Mesenteric fat pad (tissue), 1 donor: Measurements from ENCODE around the gene TERT. TPM values are rescaled to one million over a fixed set of nuclear protein-coding genes. Genes with fewer than 3 reads are reported as not detected.
"Not testable (repeated sequence)": the region's sequence is repeated elsewhere in the genome, so short reads cannot be mapped to it uniquely, and the experiment has no call there.

ENCODE experiments used
- DNase-seq: peaks from one replicate; pipeline ENCODE4 v3.0.0-alpha.2; 2020; ENCODE audit warnings: low spot score
- total RNA-seq: library from RNA; stranded (reverse); fragmentation: NEBNext Ultra II Directional; extraction: Animal tissue kit (Norgen Biotek cat#: 25700); gene quantifications from one replicate; pipeline ENCODE4 v1.2.1, GENCODE V29; 2021
- donor health status: DM: yes; HTN: yes; CAD: no.

TERT gene
- total RNA-seq, 1 donor from 2014 or later: not detected

- no peak for DNase-seq
Measured at GRCh38 chr5:1243487-1244130, 51.3 kb downstream of the TERT start.

GRCh38 chr5:1242733-1243486 is 52.0 kb downstream of the TERT start:
- DNase-seq: no peak

- no peak for DNase-seq
Measured at GRCh38 chr5:1241509-1242080, 53.3 kb downstream of the TERT start.

GRCh38 chr5:1240496-1241260 is 54.2 kb downstream of the TERT start:
- no peak for DNase-seq

- no peak for DNase-seq
Measured at GRCh38 chr5:1239505-1240251, 55.2 kb downstream of the TERT start.

- no peak for DNase-seq
Measured at GRCh38 chr5:1235838-1236237, 59.0 kb downstream of the TERT start.

- no peak for DNase-seq
Measured at GRCh38 chr5:1235379-1235778, 59.5 kb downstream of the TERT start.

GRCh38 chr5:1232780-1233179 is 62.1 kb downstream of the TERT start:
- no peak for DNase-seq

- DNase-seq: no peak
Measured at GRCh38 chr5:1231354-1231905, 63.4 kb downstream of the TERT start.

- no peak for DNase-seq
Measured at GRCh38 chr5:1230551-1230950, 64.3 kb downstream of the TERT start.

- no peak for DNase-seq
Measured at GRCh38 chr5:1229822-1230221, 65.0 kb downstream of the TERT start.

- not testable (repeated sequence) for DNase-seq
Measured at GRCh38 chr5:1229023-1229422, 65.8 kb downstream of the TERT start.

- DNase-seq: no peak
Measured at GRCh38 chr5:1228120-1228519, 66.7 kb downstream of the TERT start.

GRCh38 chr5:1227667-1228066 is 67.2 kb downstream of the TERT start:
- no peak for DNase-seq

- DNase-seq: no peak
Measured at GRCh38 chr5:1226839-1227581, 67.9 kb downstream of the TERT start.

- DNase-seq: no peak
Measured at GRCh38 chr5:1226231-1226630, 68.6 kb downstream of the TERT start.

- no peak for DNase-seq
Measured at GRCh38 chr5:1225081-1225480, 69.8 kb downstream of the TERT start, which contains the start of gene SLC6A18. Gene SLC6A18 (plus strand): TSS chr5:1225381. CDS start chr5:1225478, 97 bp downstream.

GRCh38 chr5:1224631-1225030 is 70.2 kb downstream of the TERT start:
- DNase-seq: no peak

- DNase-seq: no peak
Measured at GRCh38 chr5:1223278-1223670, 71.6 kb downstream of the TERT start.
